Cardiac septum (tissue), 1 donor: ENCODE data around the gene P2RY2. TPM values are rescaled to one million over a fixed set of nuclear protein-coding genes. Genes with fewer than 3 reads are reported as not detected.

Source experiments
- DNase-seq: peaks from one replicate; pipeline ENCODE4 v3.0.0-alpha.2; 2020; ENCODE audit warnings: low spot score
- intact Hi-C: fragments of 100-400 bp; cut with DNase I; formaldehyde crosslinking; loops from one replicate; pipeline ENCODE4 v1.14.0; 2022
- total RNA-seq: library from RNA; stranded (reverse); fragmentation: NEBNext Ultra II Directional; extraction: Animal tissue kit (Norgen Biotek cat#: 25700); gene quantifications from one replicate; pipeline ENCODE4 v1.2.1, GENCODE V29; 2021
- donor health status: DM: no; HTN: no; CAD: no.

P2RY2 gene
- total RNA-seq, 1 donor from 2014 or later: 13.5 TPM

GRCh38 chr11:73237471-73238290, 19.6 kb downstream of the P2RY2 start:
- DNase-seq: peak; percentile 75

GRCh38 chr11:73239111-73239521, 21.0 kb downstream of the P2RY2 start:
- peak; percentile 39 for DNase-seq
- intact Hi-C loops: no loop called here

More at GRCh38 chr11:73237471-73238290, 19.6 kb downstream of the P2RY2 start:
- intact Hi-C loops: no loop called here

- intact Hi-C loops: loop anchor here (5.0 kb wide), 2 partner anchors 48 to 407 kb away; no protein-coding TSS in a partner anchor
- no peak for DNase-seq
Measured at GRCh38 chr11:73239571-73240189, 21.6 kb downstream of the P2RY2 start.

- intact Hi-C loops: loop anchor here (5.0 kb wide), 2 partner anchors 47 to 408 kb away; no protein-coding TSS in a partner anchor
- peak; percentile 92 for DNase-seq
Measured at GRCh38 chr11:73240190-73240781, 22.2 kb downstream of the P2RY2 start.

- DNase-seq: peak; percentile 1
- intact Hi-C loops: loop anchor here (5.0 kb wide), 2 partner anchors 46 to 409 kb away; no protein-coding TSS in a partner anchor
Measured at GRCh38 chr11:73241300-73241699, 23.2 kb downstream of the P2RY2 start.

GRCh38 chr11:73242251-73243092, 24.4 kb downstream of the P2RY2 start:
- peak; percentile 90 for DNase-seq
- intact Hi-C loops: loop anchor here (2.0 to 5.0 kb wide), 3 partner anchors 45 to 410 kb away; no protein-coding TSS in a partner anchor

- no peak for DNase-seq
- intact Hi-C loops: loop anchor here (2.0 to 5.0 kb wide), 3 partner anchors 44 to 411 kb away; no protein-coding TSS in a partner anchor
Measured at GRCh38 chr11:73243093-73243485, 25.0 kb downstream of the P2RY2 start.

- DNase-seq: peak; percentile 20
- intact Hi-C loops: loop anchor here (5.0 kb wide), 2 partner anchors 43 to 412 kb away; no protein-coding TSS in a partner anchor
Measured at GRCh38 chr11:73244589-73245240, 26.6 kb downstream of the P2RY2 start.

GRCh38 chr11:73245461-73245860, 27.4 kb downstream of the P2RY2 start:
- intact Hi-C loops: no loop called here

GRCh38 chr11:73246303-73246702, 28.2 kb downstream of the P2RY2 start:
- peak; percentile 6 for DNase-seq
- intact Hi-C loops: no loop called here

More at GRCh38 chr11:73245461-73245860, 27.4 kb downstream of the P2RY2 start:
- peak; percentile 9 for DNase-seq

GRCh38 chr11:73248526-73249185, 30.6 kb downstream of the P2RY2 start:
- DNase-seq: no peak
- intact Hi-C loops: no loop called here

- peak; percentile 1 for DNase-seq
- intact Hi-C loops: no loop called here
Measured at GRCh38 chr11:73249304-73249703, 31.2 kb downstream of the P2RY2 start.

- peak; percentile 26 for DNase-seq
- intact Hi-C loops: no loop called here
Measured at GRCh38 chr11:73249853-73250783, 32.0 kb downstream of the P2RY2 start.

GRCh38 chr11:73252577-73253191, 34.6 kb downstream of the P2RY2 start:
- intact Hi-C loops: no loop called here
- DNase-seq: no peak

GRCh38 chr11:73257342-73258103, 39.4 kb downstream of the P2RY2 start:
- intact Hi-C loops: no loop called here
- no peak for DNase-seq
